Liver (tissue), 9 donors: ENCODE results near the gene EHBP1. TPM values are rescaled to one million over a fixed set of nuclear protein-coding genes. Genes with fewer than 3 reads are reported as not detected.

ENCODE experiments used
- DNase-seq: peaks from one replicate; pipeline ENCODE4 v3.0.0-alpha.2; 2017; ENCODE audit warnings: low spot score
- H3K27ac ChIP-seq, 2 donors: one replicate each; pipeline ENCODE4 v1.7.0; 2013; ENCODE audit warnings: inconsistent platforms in 2 of 2, low read length in 2 of 2, control low read depth in 1 of 2, low read depth in 1 of 2, mild to moderate bottlenecking in 1 of 2
- H3K27me3 ChIP-seq, 4 donors: one replicate each; pipeline versions ENCODE4 v1.6.1 to v1.7.0; 2013; ENCODE audit warnings: low read length in 3 of 4, inconsistent platforms in 1 of 4, mild to moderate bottlenecking in 1 of 4, moderate library complexity in 1 of 4; ENCODE audit not compliant: control insufficient read depth in 4 of 4, insufficient read depth in 4 of 4
- H3K36me3 ChIP-seq, 4 donors: one replicate each; pipeline versions ENCODE4 v1.6.1 to v1.7.0; 2013; ENCODE audit warnings: low read length in 3 of 4, mild to moderate bottlenecking in 3 of 4, low read depth in 1 of 4, moderate library complexity in 1 of 4; ENCODE audit not compliant: control insufficient read depth in 4 of 4, insufficient read depth in 3 of 4
- H3K4me1 ChIP-seq, 4 donors: one replicate each; pipeline versions ENCODE4 v1.6.1 to v1.7.0; 2013; ENCODE audit warnings: low read length in 3 of 4, mild to moderate bottlenecking in 3 of 4, moderate library complexity in 1 of 4; ENCODE audit not compliant: control insufficient read depth in 4 of 4, insufficient read depth in 4 of 4
- H3K4me3 ChIP-seq, 3 donors: one replicate each; pipeline versions ENCODE4 v1.6.1 to v1.7.0; 2013; ENCODE audit warnings: low read length in 3 of 3, control low read depth in 1 of 3, low read depth in 1 of 3, mild to moderate bottlenecking in 1 of 3
- H3K9ac ChIP-seq, 2 donors: one replicate each; pipeline ENCODE4 v1.7.0; 2013; ENCODE audit warnings: low read length in 2 of 2, mild to moderate bottlenecking in 2 of 2, moderate library complexity in 2 of 2, control low read depth in 1 of 2, low read depth in 1 of 2
- H3K9me3 ChIP-seq, 4 donors: one replicate each; pipeline versions ENCODE4 v1.6.1 to v1.7.0; 2013; ENCODE audit warnings: low read length in 3 of 4; ENCODE audit not compliant: control insufficient read depth in 4 of 4
- ATF3 ChIP-seq: IDR thresholded peaks from 2 replicates; pipeline ENCODE4 v1.6.1; 2016; ENCODE audit warnings: antibody characterized with exemption
- CTCF ChIP-seq: fragments of 150-350 bp; IDR thresholded peaks from 2 replicates; pipeline ENCODE4 v1.5.1; 2017; ENCODE audit warnings: improper control_type of control experiment, low read depth, low read length; ENCODE audit not compliant: missing input control
- EGR1 ChIP-seq, 2 donors: IDR thresholded peaks; 2 replicates each; pipeline ENCODE4 v1.6.1; 2016 to 2018; ENCODE audit warnings: antibody characterized with exemption in 2 of 2, low read depth in 2 of 2
- FOXA1 ChIP-seq: IDR thresholded peaks from 2 replicates; pipeline ENCODE4 v1.6.1; 2016; ENCODE audit warnings: antibody characterized with exemption
- FOXA2 ChIP-seq: IDR thresholded peaks from 2 replicates; pipeline ENCODE4 v1.6.1; 2016; ENCODE audit warnings: antibody characterized with exemption
- GABPA ChIP-seq, 2 donors: IDR thresholded peaks in 1 of 2; conservative IDR thresholded peaks in 1 of 2; 2 replicates each; pipeline ENCODE4 v1.6.1; 2016; ENCODE audit warnings: antibody characterized with exemption in 2 of 2, mild to moderate bottlenecking in 1 of 2, moderate library complexity in 1 of 2
- HNF4A ChIP-seq, 2 donors: conservative IDR thresholded peaks; 2 replicates each; pipeline ENCODE4 v1.6.1; 2016; ENCODE audit warnings: antibody characterized with exemption in 2 of 2, mild to moderate bottlenecking in 2 of 2
- HNF4G ChIP-seq: IDR thresholded peaks from 2 replicates; pipeline ENCODE4 v1.6.1; 2016; ENCODE audit warnings: antibody characterized with exemption
- JUND ChIP-seq, 2 donors: IDR thresholded peaks; 2 replicates each; pipeline ENCODE4 v1.6.1; 2016; ENCODE audit warnings: antibody characterized with exemption in 2 of 2
- MAX ChIP-seq: IDR thresholded peaks from 2 replicates; pipeline ENCODE4 v1.6.1; 2016; ENCODE audit warnings: antibody characterized with exemption
- NR2F2 ChIP-seq: IDR thresholded peaks from 2 replicates; pipeline ENCODE4 v1.6.1; 2016; ENCODE audit warnings: antibody characterized with exemption
- RAD21 ChIP-seq, 2 donors: IDR thresholded peaks; 2 replicates each; pipeline ENCODE4 v1.6.1; 2016; ENCODE audit warnings: antibody characterized with exemption in 2 of 2, mild to moderate bottlenecking in 2 of 2
- REST ChIP-seq: IDR thresholded peaks from 2 replicates; pipeline ENCODE4 v1.6.1; 2016; ENCODE audit warnings: antibody characterized with exemption, mild to moderate bottlenecking
- RXRA ChIP-seq, 2 donors: IDR thresholded peaks; 2 replicates each; pipeline ENCODE4 v1.6.1; 2017 to 2018; ENCODE audit warnings: antibody characterized with exemption in 2 of 2, mild to moderate bottlenecking in 1 of 2
- SP1 ChIP-seq: IDR thresholded peaks from 2 replicates; pipeline ENCODE4 v1.6.1; 2018; ENCODE audit warnings: antibody characterized with exemption, mild to moderate bottlenecking
- TAF1 ChIP-seq: conservative IDR thresholded peaks from 2 replicates; pipeline ENCODE4 v1.6.1; 2016; ENCODE audit warnings: antibody characterized with exemption, mild to moderate bottlenecking
- YY1 ChIP-seq: IDR thresholded peaks from 2 replicates; pipeline ENCODE4 v1.6.1; 2016; ENCODE audit warnings: antibody characterized with exemption, mild to moderate bottlenecking
- ZBTB33 ChIP-seq: IDR thresholded peaks from 2 replicates; pipeline ENCODE4 v1.6.1; 2016; ENCODE audit warnings: antibody characterized with exemption
- WGBS: extraction: QIAGEN DNeasy Blood & Tissue Kit; methylation state at CpG from one replicate; pipeline ENCODE4 v1.1.7; 2013; 5-methylcytosine and 5-hydroxymethylcytosine counted together
- polyA plus RNA-seq, 2 donors: library from polyadenylated mRNA; stranded (reverse) in 1 of 2; unstranded in 1 of 2; fragments of 200-250 nt in 1 of 2; fragments of >200 nt in 1 of 2; fragmentation: Nextera tagmentation in 1 of 2; extraction: Ambion mirVana in 1 of 2; gene quantifications; one replicate each; pipeline versions ENCODE4 v1.2.1 to v1.2.3, GENCODE V29; 2013 to 2015
- total RNA-seq, 2 donors: library from RNA; depleted of rRNA; stranded (reverse); fragments of >200 nt; gene quantifications; one replicate each; pipeline ENCODE4 v1.2.3, GENCODE V29; 2014
- donor health status: healthy.
- donor health status: healthy.
- donor health status: healthy.
- donor health status: healthy.
- donor health status: healthy.

EHBP1 gene
- total and polyA plus RNA-seq, 4 donors: 16.6 to 85.8 (median 24.4) TPM

- no peak for DNase-seq
- Histone ChIP-seq H3K4me1 (peaks cover 5 to 28% (median 10%) of the 10 kb centered on the region in 4 donors), H3K9me3 (no peaks in the 10 kb centered on the region), H3K4me3 (no peak overlapping the region), H3K36me3 (peaks cover 0 to 5% (median 2%) of the 10 kb centered on the region in 4 donors), H3K9ac (no peak overlapping the region), H3K27me3 (no peaks in the 10 kb centered on the region), H3K27ac (no peak overlapping the region)
- TF ChIP-seq NR2F2 (no peak), JUND (IDR thresholded peaks at IDR 0.05) (no peak), MAX (peak; percentile 15)
- WGBS: 72% methylated on average over 1 of the region's 1 CpG
These were observed 17.7 kb downstream of the EHBP1 start for GRCh38 chr2:62723253-62723652.

GRCh38 chr2:62724106-62724505, 18.6 kb downstream of the EHBP1 start:
- Histone ChIP-seq H3K27ac (no peak overlapping the region), H3K27me3 (no peaks in the 10 kb centered on the region), H3K4me3 (no peak overlapping the region), H3K9ac (no peak overlapping the region), H3K9me3 (no peaks in the 10 kb centered on the region), H3K4me1 (peaks cover 5 to 28% (median 10%) of the 10 kb centered on the region in 4 donors), H3K36me3 (peaks cover 0 to 4% (median 1%) of the 10 kb centered on the region in 4 donors)
- no peak for TF ChIP-seq REST
- no peak for TF ChIP-seq YY1
- TF ChIP-seq EGR1 (IDR thresholded peaks at IDR 0.05; ENCODE audit: low read depth in 2 of 2): no peak
- no peak for TF ChIP-seq FOXA1
- no peak for TF ChIP-seq RAD21 (IDR thresholded peaks at IDR 0.05)
- TF ChIP-seq HNF4A (conservative IDR thresholded peaks at IDR 0.05): no peak
- TF ChIP-seq ATF3: no peak
- TF ChIP-seq CTCF: no peak
- TF ChIP-seq ZBTB33: no peak
- TF ChIP-seq SP1: no peak
- TF ChIP-seq NR2F2: no peak
- no peak for TF ChIP-seq GABPA (IDR thresholded peaks at IDR 0.05 in 1 of 2, conservative IDR thresholded peaks at IDR 0.05 in 1 of 2)
- no peak for TF ChIP-seq FOXA2
- TF ChIP-seq HNF4G: no peak
- no peak for TF ChIP-seq TAF1
- no peak for TF ChIP-seq JUND (IDR thresholded peaks at IDR 0.05)
- TF ChIP-seq RXRA (IDR thresholded peaks at IDR 0.05): no peak
- WGBS: 95% methylated on average over 2 of the region's 2 CpGs
- DNase-seq: no peak
